ENCODE data around the gene TSC22D1. TPM values are rescaled to one million over a fixed set of nuclear protein-coding genes. Genes with fewer than 3 reads are reported as not detected.

Gene TSC22D1
- total and polyA plus RNA-seq, 9 donors, result 100 to 369 (median 154) TPM

DNA sequence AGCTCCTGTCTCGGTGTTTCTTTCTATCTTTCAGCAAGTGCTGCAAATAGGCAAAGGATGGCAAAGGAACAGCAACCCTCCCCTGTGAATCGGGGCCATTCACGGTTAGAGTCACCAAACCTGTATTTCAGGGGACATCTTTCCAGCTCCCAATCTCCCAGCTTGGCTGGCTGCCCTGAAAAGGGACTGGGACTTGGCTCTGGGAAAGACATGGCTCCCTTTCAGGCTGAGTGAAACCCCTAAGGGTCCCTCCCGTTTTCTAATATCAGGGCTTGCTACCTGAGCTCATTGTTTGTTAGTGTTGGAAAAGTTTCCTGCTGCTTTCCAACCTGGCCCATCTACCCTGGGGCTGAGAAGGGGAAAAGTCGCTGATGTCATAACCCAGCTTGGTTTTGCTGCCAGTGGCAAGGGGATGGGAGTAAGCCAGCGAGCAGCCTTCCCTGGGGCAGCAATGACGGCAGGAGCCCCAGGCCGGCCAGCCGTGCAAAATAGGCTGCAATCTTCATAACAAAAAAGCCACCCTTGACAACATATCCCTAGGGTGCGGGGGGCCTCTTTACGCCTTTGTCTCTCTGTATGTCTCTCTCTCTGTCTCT lies 172.6 kb downstream of the TSC22D1 start:
- H3K4me3 ChIP-seq, result no peak overlapping the region
- H3K36me3 ChIP-seq, result no peaks in the 10 kb centered on the region
- intact Hi-C loops (cut with DNase I), result no loop called here
- H3K27me3 ChIP-seq, result no peaks in the 10 kb centered on the region
- H3K9me3 ChIP-seq, result no peaks in the 10 kb centered on the region
- DNase-seq, result no peak
- H3K27ac ChIP-seq, result no peak overlapping the region
- TF ChIP-seq POLR2A (IDR thresholded peaks at IDR 0.05), result no peak
- TF ChIP-seq, protein P1, sequence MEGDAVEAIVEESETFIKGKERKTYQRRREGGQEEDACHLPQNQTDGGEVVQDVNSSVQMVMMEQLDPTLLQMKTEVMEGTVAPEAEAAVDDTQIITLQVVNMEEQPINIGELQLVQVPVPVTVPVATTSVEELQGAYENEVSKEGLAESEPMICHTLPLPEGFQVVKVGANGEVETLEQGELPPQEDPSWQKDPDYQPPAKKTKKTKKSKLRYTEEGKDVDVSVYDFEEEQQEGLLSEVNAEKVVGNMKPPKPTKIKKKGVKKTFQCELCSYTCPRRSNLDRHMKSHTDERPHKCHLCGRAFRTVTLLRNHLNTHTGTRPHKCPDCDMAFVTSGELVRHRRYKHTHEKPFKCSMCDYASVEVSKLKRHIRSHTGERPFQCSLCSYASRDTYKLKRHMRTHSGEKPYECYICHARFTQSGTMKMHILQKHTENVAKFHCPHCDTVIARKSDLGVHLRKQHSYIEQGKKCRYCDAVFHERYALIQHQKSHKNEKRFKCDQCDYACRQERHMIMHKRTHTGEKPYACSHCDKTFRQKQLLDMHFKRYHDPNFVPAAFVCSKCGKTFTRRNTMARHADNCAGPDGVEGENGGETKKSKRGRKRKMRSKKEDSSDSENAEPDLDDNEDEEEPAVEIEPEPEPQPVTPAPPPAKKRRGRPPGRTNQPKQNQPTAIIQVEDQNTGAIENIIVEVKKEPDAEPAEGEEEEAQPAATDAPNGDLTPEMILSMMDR (IDR thresholded peaks at IDR 0.05), result no peak
- no peak for TF ChIP-seq EP300 (IDR thresholded peaks at IDR 0.05)
- H3K4me1 ChIP-seq (ENCODE audit: insufficient read depth), result no peaks in the 10 kb centered on the region
- WGBS, 3 donors, result 86 to 91% (median 89%) methylated on average over 11 of the region's 11 CpGs

DNA sequence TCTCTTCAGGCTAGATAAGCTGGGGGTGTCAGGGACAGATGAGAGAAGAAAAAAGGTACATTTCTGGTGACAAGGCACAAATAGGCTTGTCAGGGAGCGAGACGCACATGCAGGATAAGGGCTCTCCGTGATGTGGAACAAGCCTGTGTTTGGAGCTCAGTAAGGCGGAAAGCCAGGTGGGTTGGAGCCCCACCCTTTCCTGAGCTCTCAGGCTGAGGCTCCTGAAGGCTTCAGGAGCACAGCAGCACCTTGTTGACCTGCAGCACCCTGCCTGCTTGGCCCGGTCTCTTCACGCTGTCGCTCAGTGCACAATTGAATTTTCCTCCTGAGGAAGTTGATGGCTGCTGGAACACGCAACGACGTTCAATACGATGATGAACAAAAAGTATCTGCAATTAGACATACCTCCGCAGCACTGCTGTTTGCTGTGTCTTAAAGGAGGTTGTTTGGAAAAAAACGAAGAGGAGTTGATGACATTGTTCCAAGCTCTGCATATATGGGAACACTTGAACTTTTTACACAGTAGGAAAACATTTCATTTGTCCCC lies 173.2 kb downstream of the TSC22D1 start:
- no peaks in the 10 kb centered on the region for H3K36me3 ChIP-seq
- H3K4me3 ChIP-seq, result no peak overlapping the region
- no peaks in the 10 kb centered on the region for H3K9me3 ChIP-seq
- no peak for DNase-seq
- no peak overlapping the region for H3K27ac ChIP-seq
- WGBS, 3 donors, result 89 to 91% (median 91%) methylated on average over 13 of the region's 13 CpGs
- TF ChIP-seq POLR2A (IDR thresholded peaks at IDR 0.05), result no peak
- TF ChIP-seq, protein P1 (IDR thresholded peaks at IDR 0.05), result no peak
- TF ChIP-seq EP300 (IDR thresholded peaks at IDR 0.05), result no peak
- peaks cover 1% of the 10 kb centered on the region for H3K4me1 ChIP-seq (ENCODE audit: insufficient read depth)
- H3K27me3 ChIP-seq, result no peaks in the 10 kb centered on the region
- intact Hi-C loops (cut with DNase I), result no loop called here

DNA sequence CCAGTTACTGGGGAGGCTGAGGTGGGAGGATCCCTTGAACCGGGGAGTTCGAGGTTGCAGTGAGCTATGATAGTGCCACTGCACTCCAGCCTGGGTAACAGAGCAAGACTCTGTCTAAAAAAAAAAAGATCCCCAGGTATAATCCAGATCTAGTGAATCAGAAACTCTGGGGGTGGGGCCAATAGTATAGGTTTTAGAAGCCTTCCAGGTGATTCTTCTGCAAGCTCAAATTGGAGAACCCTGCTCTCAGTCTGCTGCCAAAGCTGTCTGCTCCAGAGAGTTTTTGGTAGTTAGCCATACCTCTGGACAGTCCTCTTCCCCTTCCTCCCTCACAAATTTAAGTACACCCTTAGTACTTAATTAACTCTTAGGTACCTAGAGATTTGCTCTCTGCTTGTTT lies 174.6 kb downstream of the TSC22D1 start:
- no peak for TF ChIP-seq POLR2A (IDR thresholded peaks at IDR 0.05)
- TF ChIP-seq, protein P1 (IDR thresholded peaks at IDR 0.05), result no peak
- TF ChIP-seq EP300 (IDR thresholded peaks at IDR 0.05), result no peak
- H3K36me3 ChIP-seq, result no peaks in the 10 kb centered on the region
- no peaks in the 10 kb centered on the region for H3K27me3 ChIP-seq
- no peak for DNase-seq
- peaks cover 5% of the 10 kb centered on the region for H3K4me1 ChIP-seq (ENCODE audit: insufficient read depth)
- no peak overlapping the region for H3K4me3 ChIP-seq
- intact Hi-C loops (cut with DNase I), result no loop called here
- H3K9me3 ChIP-seq, result no peaks in the 10 kb centered on the region
- WGBS, 3 donors, result 52 to 88% (median 70%) methylated on average over 2 of the region's 2 CpGs
- H3K27ac ChIP-seq, result no peak overlapping the region

DNA sequence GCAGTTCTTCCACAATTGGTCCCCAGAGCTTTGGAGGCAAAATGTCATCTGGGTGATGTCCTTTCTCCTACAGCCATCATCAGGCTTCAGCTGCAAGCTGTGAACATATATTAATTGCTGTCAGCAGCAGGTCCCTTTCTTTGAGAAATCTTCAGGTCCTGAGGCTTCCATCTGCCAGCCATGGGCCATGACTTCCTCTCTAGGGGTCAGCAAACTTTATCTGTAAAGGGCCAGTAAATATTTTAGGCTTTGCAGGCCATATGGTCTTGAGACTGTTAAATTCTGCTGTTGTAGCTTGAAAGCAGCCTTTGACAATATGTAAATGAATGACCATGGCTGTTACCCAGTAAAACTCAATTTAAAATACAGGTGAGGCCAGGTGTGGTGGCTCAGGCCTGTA lies 175.4 kb downstream of the TSC22D1 start:
- H3K4me1 ChIP-seq (ENCODE audit: insufficient read depth), result peaks cover 6% of the 10 kb centered on the region
- H3K27me3 ChIP-seq, result no peaks in the 10 kb centered on the region
- no peaks in the 10 kb centered on the region for H3K36me3 ChIP-seq
- TF ChIP-seq EP300 (IDR thresholded peaks at IDR 0.05) (no peak), POLR2A (IDR thresholded peaks at IDR 0.05) (no peak)
- TF ChIP-seq, protein P1 (IDR thresholded peaks at IDR 0.05), result no peak
- H3K27ac ChIP-seq, result no peak overlapping the region
- no peak for DNase-seq
- H3K4me3 ChIP-seq, result no peak overlapping the region
- no peaks in the 10 kb centered on the region for H3K9me3 ChIP-seq
- intact Hi-C loops (cut with DNase I), result no loop called here
